Upper lobe of left lung (tissue), 4 donors: ENCODE measurements around the gene RELB.

Source experiments
- POLR2AphosphoS5 ChIP-seq, 2 donors: sonication (generic); formaldehyde crosslinking; IDR thresholded peaks; one replicate each; pipeline ENCODE4 v1.5.1; 2017; ENCODE audit warnings: antibody characterized with exemption in 2 of 2
- TF ChIP-seq, protein P1 (sequence below), 6 experiments: fragments of 450-650 bp in 4 of 6; fragments of 200-600 bp in 2 of 6; sonication (generic) in 2 of 6; IDR thresholded peaks; one replicate each; pipeline ENCODE4 v1.5.1; 2016 to 2019; ENCODE audit warnings: antibody characterized with exemption in 6 of 6

DNA sequence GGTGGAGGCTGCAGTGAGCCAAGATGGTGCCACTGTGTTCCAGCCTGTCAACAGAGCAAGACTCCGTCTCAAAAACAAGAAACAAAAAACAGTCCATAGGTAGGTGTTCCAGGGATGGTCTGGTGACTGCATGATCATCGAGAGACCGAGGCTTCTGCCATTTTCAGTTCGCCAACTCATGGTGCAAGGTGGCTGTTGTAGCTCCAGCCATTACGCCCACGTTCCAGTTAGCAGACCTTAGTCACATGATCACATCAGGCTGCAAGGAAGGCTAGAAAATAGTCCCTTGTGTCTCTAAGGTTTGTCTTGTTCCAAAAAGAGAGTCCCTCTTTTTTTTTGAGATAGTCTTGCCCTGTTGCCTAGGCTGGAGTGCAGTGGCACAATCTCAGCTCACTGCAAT lies 34.5 kb downstream of the RELB start:
- TF ChIP-seq, protein P1, sequence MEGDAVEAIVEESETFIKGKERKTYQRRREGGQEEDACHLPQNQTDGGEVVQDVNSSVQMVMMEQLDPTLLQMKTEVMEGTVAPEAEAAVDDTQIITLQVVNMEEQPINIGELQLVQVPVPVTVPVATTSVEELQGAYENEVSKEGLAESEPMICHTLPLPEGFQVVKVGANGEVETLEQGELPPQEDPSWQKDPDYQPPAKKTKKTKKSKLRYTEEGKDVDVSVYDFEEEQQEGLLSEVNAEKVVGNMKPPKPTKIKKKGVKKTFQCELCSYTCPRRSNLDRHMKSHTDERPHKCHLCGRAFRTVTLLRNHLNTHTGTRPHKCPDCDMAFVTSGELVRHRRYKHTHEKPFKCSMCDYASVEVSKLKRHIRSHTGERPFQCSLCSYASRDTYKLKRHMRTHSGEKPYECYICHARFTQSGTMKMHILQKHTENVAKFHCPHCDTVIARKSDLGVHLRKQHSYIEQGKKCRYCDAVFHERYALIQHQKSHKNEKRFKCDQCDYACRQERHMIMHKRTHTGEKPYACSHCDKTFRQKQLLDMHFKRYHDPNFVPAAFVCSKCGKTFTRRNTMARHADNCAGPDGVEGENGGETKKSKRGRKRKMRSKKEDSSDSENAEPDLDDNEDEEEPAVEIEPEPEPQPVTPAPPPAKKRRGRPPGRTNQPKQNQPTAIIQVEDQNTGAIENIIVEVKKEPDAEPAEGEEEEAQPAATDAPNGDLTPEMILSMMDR (IDR thresholded peaks at IDR 0.05): no peak
- TF ChIP-seq POLR2AphosphoS5 (IDR thresholded peaks at IDR 0.05): no peak
